Measurements from ENCODE around the gene EFHC1.

DNA sequence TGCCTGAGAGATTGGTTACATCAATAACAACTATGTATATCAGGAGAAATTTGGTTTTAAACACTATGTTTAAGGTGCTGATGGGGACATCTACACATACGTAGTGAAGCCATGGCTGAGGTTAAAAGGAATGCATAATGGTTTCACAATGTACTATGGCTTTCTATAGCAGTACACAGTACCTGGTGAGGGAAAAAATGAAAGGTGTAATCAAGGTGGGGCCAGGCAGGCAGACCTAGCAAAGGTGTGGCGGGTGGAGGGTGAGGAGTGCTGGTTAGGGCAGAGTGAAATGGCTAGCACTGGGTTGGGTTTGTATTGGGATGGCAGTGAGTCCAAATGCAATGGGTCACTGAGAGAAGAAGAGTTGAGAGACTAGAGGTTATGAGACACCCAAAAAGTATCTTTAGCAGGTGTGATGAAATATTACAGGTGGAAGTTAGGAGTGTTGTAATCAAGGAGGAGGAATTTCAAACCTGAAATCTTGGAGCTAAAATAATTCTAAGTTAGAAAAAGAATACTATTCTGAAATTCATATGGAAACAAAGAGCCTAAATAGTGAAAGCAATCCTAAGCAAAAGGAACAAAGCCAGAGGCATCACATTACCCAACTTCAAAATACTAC is 35.9 kb upstream of the EFHC1 start:
- TF ChIP-seq, protein P1, sequence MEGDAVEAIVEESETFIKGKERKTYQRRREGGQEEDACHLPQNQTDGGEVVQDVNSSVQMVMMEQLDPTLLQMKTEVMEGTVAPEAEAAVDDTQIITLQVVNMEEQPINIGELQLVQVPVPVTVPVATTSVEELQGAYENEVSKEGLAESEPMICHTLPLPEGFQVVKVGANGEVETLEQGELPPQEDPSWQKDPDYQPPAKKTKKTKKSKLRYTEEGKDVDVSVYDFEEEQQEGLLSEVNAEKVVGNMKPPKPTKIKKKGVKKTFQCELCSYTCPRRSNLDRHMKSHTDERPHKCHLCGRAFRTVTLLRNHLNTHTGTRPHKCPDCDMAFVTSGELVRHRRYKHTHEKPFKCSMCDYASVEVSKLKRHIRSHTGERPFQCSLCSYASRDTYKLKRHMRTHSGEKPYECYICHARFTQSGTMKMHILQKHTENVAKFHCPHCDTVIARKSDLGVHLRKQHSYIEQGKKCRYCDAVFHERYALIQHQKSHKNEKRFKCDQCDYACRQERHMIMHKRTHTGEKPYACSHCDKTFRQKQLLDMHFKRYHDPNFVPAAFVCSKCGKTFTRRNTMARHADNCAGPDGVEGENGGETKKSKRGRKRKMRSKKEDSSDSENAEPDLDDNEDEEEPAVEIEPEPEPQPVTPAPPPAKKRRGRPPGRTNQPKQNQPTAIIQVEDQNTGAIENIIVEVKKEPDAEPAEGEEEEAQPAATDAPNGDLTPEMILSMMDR (IDR thresholded peaks at IDR 0.05; ENCODE audit: low read depth, low read length) = no peak
- TF ChIP-seq POLR2A (IDR thresholded peaks at IDR 0.05; ENCODE audit: extremely low read depth, insufficient read length) (no peak), MAX (IDR thresholded peaks at IDR 0.05; ENCODE audit: low read depth, low read length) (no peak)

All from NB4 (cell line).